ENCODE measurements around the gene TNPO2. TPM values are rescaled to one million over a fixed set of nuclear protein-coding genes. Genes with fewer than 3 reads are reported as not detected.

The TNPO2 gene
- total and polyA plus RNA-seq, 2 of the 13 experiments (the other 11 are each of a cell fraction or from before 2014, with no cell fraction given) = 31.7 to 61.0 TPM

DNA sequence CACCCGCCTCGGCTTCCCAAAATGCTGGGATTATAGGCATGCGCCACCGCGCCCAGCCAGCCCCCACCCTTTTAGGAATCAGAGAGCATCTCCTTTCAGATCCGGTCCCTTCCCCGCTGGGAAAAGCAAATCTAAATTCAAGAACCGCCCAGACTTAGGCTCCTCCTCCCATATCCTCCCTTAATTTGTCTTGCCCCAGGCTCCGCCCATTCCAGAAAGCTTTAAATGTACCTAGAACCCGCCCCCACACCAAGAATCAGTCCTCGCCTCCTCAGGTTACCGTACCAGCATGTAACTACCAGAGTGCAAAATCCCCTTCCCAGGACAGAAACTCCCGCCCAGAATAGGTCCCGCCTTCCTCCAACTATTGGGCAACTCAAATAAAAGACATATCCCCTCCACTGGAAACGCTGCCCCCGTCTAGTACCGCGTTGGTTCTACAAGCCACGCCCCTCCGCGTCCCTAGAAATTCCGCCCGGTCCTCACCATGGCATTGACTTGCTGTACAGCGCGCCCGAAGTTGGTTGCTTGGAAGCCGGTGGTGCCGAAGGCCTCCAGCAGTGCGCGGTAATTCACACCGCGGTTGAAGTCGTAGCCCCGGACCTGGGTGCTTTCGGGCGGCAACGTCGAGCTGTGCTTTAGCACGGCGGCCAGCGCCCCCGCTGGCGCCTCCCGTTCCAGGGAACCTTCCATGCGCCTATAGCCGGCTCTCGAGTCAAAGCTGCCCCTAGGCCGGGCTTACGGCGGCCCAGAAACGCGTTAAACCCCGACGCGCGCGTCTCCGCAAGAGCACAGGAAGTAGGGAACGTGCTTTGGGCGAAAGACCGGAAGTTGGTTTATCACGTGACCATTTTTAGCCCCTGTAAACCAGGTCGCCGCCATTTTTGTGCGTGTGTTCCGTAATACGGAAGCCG is 42.4 kb downstream of the TNPO2 start, which contains the start of gene DHPS (continued):
- TF ChIP-seq KAT8 (CRISPR knock-in tag; IDR thresholded peaks at IDR 0.05) (peak; percentile 93), LCORL (IDR thresholded peaks at IDR 0.05) (0 out of 2 replicates have a peak, but pooled peaks have one; percentile 71), LCORL (CRISPR knock-in tag; IDR thresholded peaks at IDR 0.05) (peak; percentile 61; the same call in 1 of the 2 replicates), ZNF280B (CRISPR knock-in tag; IDR thresholded peaks at IDR 0.05; ENCODE audit: borderline replicate concordance) (peak; percentile 71; the same call in 1 of the 2 replicates), FOXO1 (CRISPR knock-in tag; IDR thresholded peaks at IDR 0.05) (peak; percentile 30; the same call in 1 of the 2 replicates), RBM39 (IDR thresholded peaks at IDR 0.05; ENCODE audit: low read depth, low read length, poor library complexity, severe bottlenecking) (peak; percentile 78), ZBTB20 (CRISPR knock-in tag; IDR thresholded peaks at IDR 0.05; ENCODE audit: borderline replicate concordance, low read depth) (peak; percentile 80; the same call in 1 of the 2 replicates), ZSCAN21 (CRISPR knock-in tag; IDR thresholded peaks at IDR 0.05; ENCODE audit: borderline replicate concordance) (0 out of 2 replicates have a peak, but pooled peaks have one; percentile 10), SOX13 (IDR thresholded peaks at IDR 0.05) (peak; percentile 32; the same call in 1 of the 2 replicates), SOX13 (CRISPR knock-in tag; conservative IDR thresholded peaks at IDR 0.05 in 1 of 2, IDR thresholded peaks at IDR 0.05 in 1 of 2) (no peak; a peak in 1 of 4 replicates), RARA (CRISPR knock-in tag; IDR thresholded peaks at IDR 0.05) (0 out of 2 replicates have a peak, but pooled peaks have one; percentile 3), ZNF160 (CRISPR knock-in tag; IDR thresholded peaks at IDR 0.05) (peak; percentile 75), ZNF790 (CRISPR knock-in tag; IDR thresholded peaks at IDR 0.05; ENCODE audit: borderline replicate concordance) (0 out of 2 replicates have a peak, but pooled peaks have one; percentile 68), ZNF746 (CRISPR knock-in tag; IDR thresholded peaks at IDR 0.05) (peak; percentile 51), STAT5B (CRISPR knock-in tag; IDR thresholded peaks at IDR 0.05) (0 out of 2 replicates have a peak, but pooled peaks have one; percentile 48), NFKB2 (CRISPR knock-in tag; IDR thresholded peaks at IDR 0.05; ENCODE audit: borderline replicate concordance) (peak; percentile 81; the same call in 1 of the 2 replicates), ARID4A (CRISPR knock-in tag; IDR thresholded peaks at IDR 0.05; ENCODE audit: borderline replicate concordance) (peak; percentile 94), EED (CRISPR knock-in tag; IDR thresholded peaks at IDR 0.05) (peak; percentile 54; the same call in 1 of the 2 replicates), REPIN1 (CRISPR knock-in tag; IDR thresholded peaks at IDR 0.05; ENCODE audit: borderline replicate concordance, low read depth) (peak; percentile 78; the same call in 1 of the 2 replicates), ZC3H13 (CRISPR knock-in tag; IDR thresholded peaks at IDR 0.05) (0 out of 2 replicates have a peak, but pooled peaks have one; percentile 75), PHF21A (CRISPR knock-in tag; IDR thresholded peaks at IDR 0.05) (peak; percentile 81; the same call in 1 of the 2 replicates)
- TF ChIP-seq, protein P1, sequence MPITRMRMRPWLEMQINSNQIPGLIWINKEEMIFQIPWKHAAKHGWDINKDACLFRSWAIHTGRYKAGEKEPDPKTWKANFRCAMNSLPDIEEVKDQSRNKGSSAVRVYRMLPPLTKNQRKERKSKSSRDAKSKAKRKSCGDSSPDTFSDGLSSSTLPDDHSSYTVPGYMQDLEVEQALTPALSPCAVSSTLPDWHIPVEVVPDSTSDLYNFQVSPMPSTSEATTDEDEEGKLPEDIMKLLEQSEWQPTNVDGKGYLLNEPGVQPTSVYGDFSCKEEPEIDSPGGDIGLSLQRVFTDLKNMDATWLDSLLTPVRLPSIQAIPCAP (CRISPR knock-in tag; IDR thresholded peaks at IDR 0.05; ENCODE audit: low read depth) = no peak
